GM10266 (cell line): ENCODE measurements around the gene KCTD2.

Experiments
- DNase-seq: peaks from one replicate; pipeline ENCODE4 v3.0.0; 2012; ENCODE audit errors: extremely low spot score
- TF ChIP-seq, protein P1 (sequence below): IDR thresholded peaks from 2 replicates; pipeline ENCODE4 v1.5.1; 2012; ENCODE audit warnings: mild to moderate bottlenecking, low read depth; ENCODE audit not compliant: control insufficient read depth, insufficient read depth; ENCODE audit errors: missing control alignments

Gene KCTD2

DNA sequence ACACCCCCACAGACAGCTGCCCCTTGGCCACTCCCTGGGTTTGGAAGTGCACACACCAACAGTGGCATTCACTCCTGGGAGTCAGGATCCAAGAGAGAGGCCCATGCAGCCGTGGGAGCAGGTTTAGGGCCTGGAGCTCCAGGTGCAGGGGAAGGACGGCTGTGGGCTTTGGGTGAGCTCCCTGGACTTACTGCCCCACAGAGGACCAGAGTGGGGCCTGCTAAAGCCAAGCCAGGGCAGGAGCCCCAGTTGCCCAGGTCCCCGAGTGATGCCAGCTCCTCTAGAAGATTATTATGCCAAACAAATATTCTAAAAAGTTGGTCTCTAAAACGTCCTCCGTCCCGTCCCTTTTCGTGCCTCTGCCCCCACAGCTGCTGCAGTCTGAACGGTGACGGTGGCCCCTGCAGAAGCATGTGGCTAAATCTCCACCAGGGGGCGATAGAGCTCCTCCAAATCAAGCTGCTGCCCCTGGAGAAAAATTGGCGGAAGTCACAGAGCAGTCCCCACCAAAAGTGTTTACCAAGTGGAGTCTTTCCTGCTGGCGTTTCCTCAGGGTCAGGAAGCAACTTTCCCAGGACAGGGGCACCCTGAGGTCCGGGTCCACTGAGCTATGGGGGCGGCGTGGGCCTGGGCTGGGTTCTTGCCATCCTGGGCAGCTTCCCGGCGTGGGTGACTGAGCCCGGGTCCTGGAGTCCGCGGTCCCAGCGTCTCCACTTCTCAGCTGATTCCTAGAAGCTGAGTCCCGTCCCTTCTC lies 67.0 kb downstream of the KCTD2 start:
- DNase-seq: peak; percentile 85
- TF ChIP-seq, protein P1, sequence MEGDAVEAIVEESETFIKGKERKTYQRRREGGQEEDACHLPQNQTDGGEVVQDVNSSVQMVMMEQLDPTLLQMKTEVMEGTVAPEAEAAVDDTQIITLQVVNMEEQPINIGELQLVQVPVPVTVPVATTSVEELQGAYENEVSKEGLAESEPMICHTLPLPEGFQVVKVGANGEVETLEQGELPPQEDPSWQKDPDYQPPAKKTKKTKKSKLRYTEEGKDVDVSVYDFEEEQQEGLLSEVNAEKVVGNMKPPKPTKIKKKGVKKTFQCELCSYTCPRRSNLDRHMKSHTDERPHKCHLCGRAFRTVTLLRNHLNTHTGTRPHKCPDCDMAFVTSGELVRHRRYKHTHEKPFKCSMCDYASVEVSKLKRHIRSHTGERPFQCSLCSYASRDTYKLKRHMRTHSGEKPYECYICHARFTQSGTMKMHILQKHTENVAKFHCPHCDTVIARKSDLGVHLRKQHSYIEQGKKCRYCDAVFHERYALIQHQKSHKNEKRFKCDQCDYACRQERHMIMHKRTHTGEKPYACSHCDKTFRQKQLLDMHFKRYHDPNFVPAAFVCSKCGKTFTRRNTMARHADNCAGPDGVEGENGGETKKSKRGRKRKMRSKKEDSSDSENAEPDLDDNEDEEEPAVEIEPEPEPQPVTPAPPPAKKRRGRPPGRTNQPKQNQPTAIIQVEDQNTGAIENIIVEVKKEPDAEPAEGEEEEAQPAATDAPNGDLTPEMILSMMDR: peak; percentile 91

DNA sequence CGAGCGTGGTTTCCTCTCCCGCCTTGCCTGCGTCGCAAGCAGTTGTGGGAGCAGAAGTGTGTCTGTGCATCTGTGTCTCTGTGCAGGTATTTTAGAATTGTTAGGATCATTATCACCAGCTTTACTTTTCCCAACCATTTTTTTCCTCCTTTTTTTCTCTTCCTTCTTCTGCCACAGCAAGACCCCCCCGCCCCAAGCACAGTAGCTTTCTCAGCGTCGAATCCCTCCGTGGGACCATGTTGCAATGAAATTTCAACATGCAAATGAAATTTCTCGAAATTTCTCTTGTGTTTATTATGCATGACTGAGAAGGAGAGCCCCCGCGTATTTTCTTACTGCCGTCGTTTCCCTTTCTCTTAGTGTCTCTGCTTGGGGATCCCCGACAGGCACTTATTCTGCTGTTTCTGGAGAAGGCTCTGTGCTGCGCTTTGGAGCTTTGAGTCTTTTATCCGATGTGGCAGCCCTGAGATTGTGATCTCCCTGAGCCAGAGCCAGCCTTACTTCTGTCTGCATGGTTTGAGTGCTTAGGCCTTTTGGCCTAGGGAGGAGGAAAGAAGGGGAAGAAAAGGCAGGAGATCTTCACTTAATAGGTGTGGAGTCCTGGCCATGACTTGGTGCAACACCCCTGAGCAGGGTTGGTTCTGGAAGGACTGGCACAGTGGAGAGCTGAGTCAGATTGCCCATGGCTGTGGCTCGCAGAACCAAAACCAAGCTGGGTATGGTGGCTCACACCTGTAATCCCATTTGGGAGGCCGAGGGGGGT lies 67.7 kb downstream of the KCTD2 start:
- TF ChIP-seq, protein P1: no peak
- DNase-seq: peak; percentile 69
